Gastrocnemius medialis (tissue), 4 donors: ENCODE results near the gene DGKG.

ENCODE experiments used
- POLR2A ChIP-seq, 2 donors: fragments of 450-650 bp; IDR thresholded peaks; one replicate each; pipeline ENCODE4 v1.6.1; 2017; ENCODE audit warnings: antibody characterized with exemption in 2 of 2, mild to moderate bottlenecking in 2 of 2, moderate library complexity in 2 of 2
- TF ChIP-seq, protein P1 (sequence below), 5 experiments: fragments of 450-650 bp in 3 of 5; fragments of 200-600 bp in 2 of 5; sonication (generic) in 2 of 5; IDR thresholded peaks in 4 of 5; conservative IDR thresholded peaks in 1 of 5; 1 replicate in 4 of 5; 2 replicates in 1 of 5; pipeline ENCODE4 v1.5.1; 2016 to 2019; ENCODE audit warnings: antibody characterized with exemption in 5 of 5, mild to moderate bottlenecking in 3 of 5, moderate library complexity in 3 of 5

GRCh38 chr3:186178412-186178811 is 183.6 kb downstream of the DGKG start:
- TF ChIP-seq, protein P1, sequence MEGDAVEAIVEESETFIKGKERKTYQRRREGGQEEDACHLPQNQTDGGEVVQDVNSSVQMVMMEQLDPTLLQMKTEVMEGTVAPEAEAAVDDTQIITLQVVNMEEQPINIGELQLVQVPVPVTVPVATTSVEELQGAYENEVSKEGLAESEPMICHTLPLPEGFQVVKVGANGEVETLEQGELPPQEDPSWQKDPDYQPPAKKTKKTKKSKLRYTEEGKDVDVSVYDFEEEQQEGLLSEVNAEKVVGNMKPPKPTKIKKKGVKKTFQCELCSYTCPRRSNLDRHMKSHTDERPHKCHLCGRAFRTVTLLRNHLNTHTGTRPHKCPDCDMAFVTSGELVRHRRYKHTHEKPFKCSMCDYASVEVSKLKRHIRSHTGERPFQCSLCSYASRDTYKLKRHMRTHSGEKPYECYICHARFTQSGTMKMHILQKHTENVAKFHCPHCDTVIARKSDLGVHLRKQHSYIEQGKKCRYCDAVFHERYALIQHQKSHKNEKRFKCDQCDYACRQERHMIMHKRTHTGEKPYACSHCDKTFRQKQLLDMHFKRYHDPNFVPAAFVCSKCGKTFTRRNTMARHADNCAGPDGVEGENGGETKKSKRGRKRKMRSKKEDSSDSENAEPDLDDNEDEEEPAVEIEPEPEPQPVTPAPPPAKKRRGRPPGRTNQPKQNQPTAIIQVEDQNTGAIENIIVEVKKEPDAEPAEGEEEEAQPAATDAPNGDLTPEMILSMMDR (IDR thresholded peaks at IDR 0.05 in 4 of 5, conservative IDR thresholded peaks at IDR 0.05 in 1 of 5) = no peak
- no peak for TF ChIP-seq POLR2A (IDR thresholded peaks at IDR 0.05)
